Muscle of back (tissue), 13 donors: ENCODE measurements around the gene RBM11. TPM values are rescaled to one million over a fixed set of nuclear protein-coding genes. Genes with fewer than 3 reads are reported as not detected.
"Not testable (repeated sequence)": the region's sequence is repeated elsewhere in the genome, so short reads cannot be mapped to it uniquely, and the experiment has no call there.

Source experiments
- DNase-seq, 3 donors: peaks; one replicate each; pipeline versions ENCODE4 v3.0.0 to v3.0.0-alpha.2; 2013
- long read RNA-seq, 9 donors: transcript quantifications; one replicate each; lab custom pipeline, GENCODE V29; 2026
- polyA plus RNA-seq, 10 donors: library from polyadenylated mRNA; unstranded; fragments of 120-200 nt; gene quantifications; one replicate each; pipeline ENCODE4 v1.2.1, GENCODE V29; 2013; ENCODE audit not compliant: insufficient read length in 10 of 10

The RBM11 gene
- under 1 TPM in 3 of 10 donors, not detected in 7; 0.27 to 0.65 (median 0.46) TPM for polyA plus RNA-seq
- long read RNA-seq, donor 1, result 0 reads
- long read RNA-seq, donor 2, result 0 reads
- long read RNA-seq, donor 3, result 0 reads
- long read RNA-seq, donor 4, result 0 reads
- long read RNA-seq, donor 5, result 0 reads
- long read RNA-seq, donor 6, result 0 reads
- long read RNA-seq, donor 7, result 0 reads
- long read RNA-seq, donor 8, result 0 reads
- long read RNA-seq, donor 9, result 0 reads

GRCh38 chr21:14215971-14216641 lies at the start of gene RBM11:
Gene RBM11 (plus strand): TSS chr21:14216157. CDS start chr21:14216187, 30 bp downstream.
- DNase-seq, result peak; percentile 14 to 63 (median 38)

GRCh38 chr21:14166463-14167223 lies 49.3 kb upstream of the RBM11 start:
- DNase-seq, result not testable (repeated sequence)

GRCh38 chr21:14206222-14206621 lies 9.7 kb upstream of the RBM11 start:
- no peak for DNase-seq

- DNase-seq, result no peak
Observed at GRCh38 chr21:14210738-14211137, 5.2 kb upstream of the RBM11 start, which contains the start of gene LIPI. Gene LIPI (minus strand): TSS chr21:14210955. CDS start chr21:14210845, 110 bp downstream.

GRCh38 chr21:14213164-14213563 lies 2.8 kb upstream of the RBM11 start:
- no peak for DNase-seq

- no peak for DNase-seq
Observed at GRCh38 chr21:14223365-14223764, 7.4 kb downstream of the RBM11 start.

- no peak for DNase-seq
Observed at GRCh38 chr21:14229399-14229798, 13.4 kb downstream of the RBM11 start.

- no peak for DNase-seq
Observed at GRCh38 chr21:14235101-14235500, 19.1 kb downstream of the RBM11 start.

GRCh38 chr21:14236180-14236579 lies 20.2 kb downstream of the RBM11 start:
- DNase-seq, result no peak

- no peak for DNase-seq
Observed at GRCh38 chr21:14239281-14239680, 23.3 kb downstream of the RBM11 start.

- DNase-seq, result no peak
Observed at GRCh38 chr21:14241297-14241696, 25.3 kb downstream of the RBM11 start.

- DNase-seq, result no peak
Observed at GRCh38 chr21:14243461-14243860, 27.5 kb downstream of the RBM11 start.

GRCh38 chr21:14243874-14244273 lies 27.9 kb downstream of the RBM11 start:
- no peak for DNase-seq

GRCh38 chr21:14244911-14245310 lies 29.0 kb downstream of the RBM11 start:
- no peak for DNase-seq

- no peak for DNase-seq
Observed at GRCh38 chr21:14245711-14246110, 29.8 kb downstream of the RBM11 start.

GRCh38 chr21:14251336-14251735 lies 35.4 kb downstream of the RBM11 start:
- DNase-seq, result no peak

GRCh38 chr21:14259747-14260146 lies 43.8 kb downstream of the RBM11 start:
- peak; percentile 30 to 66 (median 34) for DNase-seq

GRCh38 chr21:14260174-14260764 lies 44.3 kb downstream of the RBM11 start:
- DNase-seq, result no peak

- DNase-seq, result no peak
Observed at GRCh38 chr21:14262039-14262438, 46.1 kb downstream of the RBM11 start.

- no peak for DNase-seq
Observed at GRCh38 chr21:14263879-14264278, 47.9 kb downstream of the RBM11 start.

GRCh38 chr21:14265023-14265422 lies 49.1 kb downstream of the RBM11 start:
- no peak for DNase-seq

- no peak for DNase-seq
Observed at GRCh38 chr21:14267076-14267475, 51.1 kb downstream of the RBM11 start.
